K562 (cell line): Measurements from ENCODE around the gene G2E3. TPM values are rescaled to one million over a fixed set of nuclear protein-coding genes. Genes with fewer than 3 reads are reported as not detected.

Experiments used
- ATAC-seq: fragments of 200-7000 bp; cut with Tn5 transposase; 3 replicates; pipeline ENCODE4 v1.9.1; 2020; ENCODE audit warnings: moderate library complexity
- BruUV-seq: library from RNA; stranded (reverse); fragments of 400-500 nt; replicated peaks from 2 replicates; lab custom pipeline; 2021; lab: Mats Ljungman, UMichigan
- CTCF ChIA-PET: fragments of 300-600 bp; formaldehyde crosslinking; extraction: SDS; loops from one replicate; lab custom pipeline; 2021; ENCODE audit warnings: low intra/inter-chr PET ratio; lab: Yijun Ruan, JAX
- POLR2A ChIA-PET: fragments of 300-600, 350-650 bp; sonication (Branson Sonifier 250); formaldehyde crosslinking; extraction: SDS; loops from one replicate; lab custom pipeline; 2021; ENCODE audit warnings: antibody characterized with exemption, inconsistent platforms; lab: Yijun Ruan, JAX
- DNase-seq, 4 experiments: peaks; one replicate each; pipeline versions ENCODE4 v3.0.0 to v3.0.0-alpha.2; 2011 to 2018; ENCODE audit warnings: low spot score in 3 of 4, mixed read lengths in 3 of 4; ENCODE audit errors: extremely low read depth in 1 of 4
- FAIRE-seq: peaks from 2 replicates; lab custom pipeline; 2011; peaks lifted over from hg19 to GRCh38; lab: Jason Lieb, UNC
- H2AFZ ChIP-seq: 2 replicates; pipeline ENCODE4 v1.6.0; 2011; ENCODE audit warnings: low read depth, low read length, control low read depth, inconsistent platforms
- H3K27ac ChIP-seq: fragments of 200-600 bp; 3 replicates; pipeline ENCODE4 v1.8.0; 2011; ENCODE audit warnings: low read depth, mild to moderate bottlenecking, control low read depth, inconsistent platforms, low read length, moderate library complexity, mixed read lengths; ENCODE audit errors: extremely low read depth
- H3K27me3 ChIP-seq, 2 experiments: fragments of 300-600 bp in 1 of 2; 2 replicates in 1 of 2; 3 replicates in 1 of 2; pipeline versions ENCODE4 v1.6.0 to v1.8.0; 2011; ENCODE audit warnings: inconsistent platforms in 2 of 2, low read length in 2 of 2, mild to moderate bottlenecking in 1 of 2, mixed read lengths in 1 of 2, moderate library complexity in 1 of 2; ENCODE audit not compliant: control insufficient read depth in 2 of 2, insufficient read depth in 2 of 2
- H3K36me3 ChIP-seq: fragments of 300-600 bp; 3 replicates; pipeline ENCODE4 v1.8.0; 2011; ENCODE audit warnings: mild to moderate bottlenecking, low read length, inconsistent platforms; ENCODE audit not compliant: control insufficient read depth, insufficient read depth
- H3K4me1 ChIP-seq, 2 experiments: fragments of 200-600 bp in 1 of 2; replicated peaks in 1 of 2; 2 replicates in 1 of 2; 3 replicates in 1 of 2; pipeline versions ENCODE4 v1.5.1 to v1.8.0; 2011; ENCODE audit warnings: inconsistent platforms in 2 of 2, low read length in 2 of 2, mild to moderate bottlenecking in 1 of 2, mixed read lengths in 1 of 2, moderate library complexity in 1 of 2; ENCODE audit not compliant: control insufficient read depth in 2 of 2, insufficient read depth in 2 of 2
- H3K4me2 ChIP-seq: 2 replicates; pipeline ENCODE4 v1.6.1; 2011; ENCODE audit warnings: low read length, control low read depth, inconsistent platforms, mixed read lengths; ENCODE audit not compliant: insufficient read depth
- H3K4me3 ChIP-seq: fragments of 200-600 bp; sonication (generic), shearing (Covaris generic); 2 replicates; pipeline ENCODE4 v1.5.1; 2016; ENCODE audit warnings: control low read depth, inconsistent platforms
- H3K79me2 ChIP-seq: fragments of 200-600 bp; 3 replicates; pipeline ENCODE4 v1.8.0; 2011; ENCODE audit warnings: low read length, inconsistent platforms; ENCODE audit not compliant: control insufficient read depth, insufficient read depth
- H3K9ac ChIP-seq, 2 experiments: 2 replicates each; pipeline versions ENCODE4 v1.6.0 to v1.6.1; 2011; ENCODE audit warnings: low read depth in 2 of 2, low read length in 2 of 2, control low read depth in 1 of 2, inconsistent platforms in 1 of 2, mild to moderate bottlenecking in 1 of 2, mixed read lengths in 1 of 2; ENCODE audit not compliant: insufficient read depth in 1 of 2
- H3K9me1 ChIP-seq: one replicate; pipeline ENCODE4 v1.6.0; 2011; ENCODE audit warnings: inconsistent platforms, mild to moderate bottlenecking, low read length, moderate library complexity; ENCODE audit not compliant: control insufficient read depth, insufficient read depth
- H3K9me3 ChIP-seq: replicated peaks from 2 replicates; pipeline ENCODE4 v1.5.1; 2011; ENCODE audit warnings: low read depth, low read length, inconsistent platforms; ENCODE audit not compliant: control insufficient read depth, insufficient read depth
- H4K20me1 ChIP-seq: replicated peaks from 2 replicates; pipeline ENCODE4 v1.6.1; 2011; ENCODE audit warnings: low read length, inconsistent platforms, mixed read lengths; ENCODE audit not compliant: control insufficient read depth, insufficient read depth
- IRF2 ChIP-seq: sonication (generic); formaldehyde crosslinking; IDR thresholded peaks from 2 replicates; pipeline ENCODE4 v1.8.1; 2022; ENCODE audit warnings: mild to moderate bottlenecking, missing genetic modification reagents
- KDM4B ChIP-seq, 2 experiments: fragments of 450-650 bp in 1 of 2; sonication (generic) in 1 of 2; IDR thresholded peaks; 2 replicates each; pipeline ENCODE4 v1.6.1; 2016 to 2017; ENCODE audit warnings: borderline replicate concordance in 2 of 2, antibody characterized with exemption in 1 of 2, low read depth in 1 of 2, mild to moderate bottlenecking in 1 of 2
- KLF10 ChIP-seq: fragments of 250-450 bp; sonication (Bioruptor Pico); IDR thresholded peaks from 2 replicates; pipeline ENCODE4 v1.6.1; 2021; ENCODE audit warnings: matching md5 sums
- SRSF1 ChIP-seq: fragments of 200-400 bp; formaldehyde crosslinking; IDR thresholded peaks from 2 replicates; pipeline ENCODE4 v1.6.1; 2017; ENCODE audit warnings: mild to moderate bottlenecking, low read depth, low read length, moderate library complexity
- TAF1 ChIP-seq: IDR thresholded peaks from 2 replicates; pipeline ENCODE4 v1.6.1; 2011; ENCODE audit warnings: mild to moderate bottlenecking, low read length, moderate library complexity; ENCODE audit not compliant: insufficient read depth, control insufficient read depth, severe bottlenecking; ENCODE audit errors: extremely low read depth
- ZNF217 ChIP-seq: sonication (generic); formaldehyde crosslinking; IDR thresholded peaks from 2 replicates; pipeline ENCODE4 v1.8.0; 2022; ENCODE audit warnings: mild to moderate bottlenecking, missing genetic modification reagents
- ZNF561 ChIP-seq: fragments of 450-650 bp; formaldehyde crosslinking; conservative IDR thresholded peaks from 2 replicates; pipeline ENCODE4 v1.4.0; 2020; ENCODE audit warnings: mild to moderate bottlenecking, moderate library complexity
- WGBS: fragments of 100-300 bp; shearing (Covaris generic); methylation state at CpG from one replicate; pipeline ENCODE4 v1.1.6; 2016; ENCODE audit warnings: low coverage, mixed read lengths; ENCODE audit not compliant: insufficient coverage; ENCODE audit errors: missing lambda C conversion rate; 5-methylcytosine and 5-hydroxymethylcytosine counted together
- in situ Hi-C: fragments of 300-500 bp; cut with MboI; formaldehyde crosslinking; loops from 4 replicates; pipeline ENCODE4 v1.15.0; 2018; ENCODE audit warnings: inconsistent platforms, mixed read lengths
- intact Hi-C: fragments of 100-400 bp; cut with micrococcal nuclease; formaldehyde crosslinking; loops from 2 replicates; pipeline ENCODE4 v1.14.2; 2022
- polyA plus RNA-seq, 8 experiments: library from polyadenylated mRNA; depleted of rRNA in 4 of 8; stranded (reverse) in 5 of 8; unstranded in 3 of 8; fragments of >200 nt; fragmentation: Nextera tagmentation in 2 of 8; fragmentation: Illumina TruSeq in 1 of 8; extraction: Ambion mirVana in 2 of 8; extraction: Trizol in 1 of 8; gene quantifications; 2 replicates each; pipeline versions ENCODE4 v1.2.1 to v1.2.3, GENCODE V29; 2011 to 2014; ENCODE audit warnings: inconsistent platforms in 1 of 8, missing spikeins in 1 of 8
- total RNA-seq, 7 experiments: library from RNA; depleted of rRNA in 6 of 7; stranded (reverse); fragments of >200 nt in 6 of 7; fragmentation: Illumina TruSeq in 2 of 7; extraction: Trizol in 2 of 7; gene quantifications; 2 replicates each; pipeline versions ENCODE4 v1.2.1 to v1.2.3, GENCODE V29; 2011 to 2021; ENCODE audit warnings: low replicate concordance in 1 of 7
- TF ChIP-seq, protein P1 (sequence below): fragments of 450-650 bp; formaldehyde crosslinking; IDR thresholded peaks from 2 replicates; pipeline ENCODE4 v1.4.0; 2020; ENCODE audit warnings: mild to moderate bottlenecking, moderate library complexity

The G2E3 gene
- total and polyA plus RNA-seq, 9 of the 15 experiments (the other 6 are each of a cell fraction or from before 2014, with no cell fraction given): 9.8 to 53.5 (median 24.7) TPM

DNA sequence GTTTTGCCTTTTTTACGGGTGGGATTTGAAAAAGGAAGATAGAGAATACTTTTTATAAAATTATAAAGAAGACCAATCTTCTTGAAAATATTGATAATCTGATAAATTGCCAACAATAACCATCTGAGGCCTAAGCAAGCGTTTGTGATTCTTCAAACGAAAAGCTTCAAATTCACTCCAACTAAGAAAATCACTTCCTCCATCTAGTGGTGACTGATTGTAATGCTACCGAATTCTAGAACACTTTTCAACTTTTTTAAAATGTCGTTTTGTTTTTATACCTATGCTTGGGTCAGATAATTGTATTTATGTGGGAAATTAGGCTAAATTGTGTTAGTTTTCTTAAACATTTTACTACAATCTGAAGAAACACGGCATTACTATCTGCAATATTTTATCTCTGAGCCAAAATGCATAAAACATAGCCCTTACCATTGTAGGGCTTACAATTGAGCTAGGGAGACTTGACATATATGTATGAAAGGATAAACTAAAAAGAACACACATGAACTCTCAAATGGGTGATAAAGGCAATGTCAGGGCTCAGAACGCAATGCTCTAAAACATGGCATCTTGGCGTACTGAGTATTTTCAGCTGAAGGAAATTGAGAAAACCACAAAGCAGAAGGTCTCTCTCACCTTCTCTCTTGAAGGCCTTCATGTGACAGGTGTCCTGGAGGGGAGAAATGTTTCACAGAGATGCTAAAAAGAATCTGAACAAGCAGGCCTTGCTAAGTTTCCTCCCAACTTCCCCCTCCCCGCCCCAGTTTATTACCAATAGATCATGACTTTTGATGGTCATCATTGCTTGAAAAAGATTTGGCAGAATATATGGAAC lies 36.8 kb upstream of the G2E3 start (continued):
- TF ChIP-seq TAF1: no peak
- TF ChIP-seq, protein P1, sequence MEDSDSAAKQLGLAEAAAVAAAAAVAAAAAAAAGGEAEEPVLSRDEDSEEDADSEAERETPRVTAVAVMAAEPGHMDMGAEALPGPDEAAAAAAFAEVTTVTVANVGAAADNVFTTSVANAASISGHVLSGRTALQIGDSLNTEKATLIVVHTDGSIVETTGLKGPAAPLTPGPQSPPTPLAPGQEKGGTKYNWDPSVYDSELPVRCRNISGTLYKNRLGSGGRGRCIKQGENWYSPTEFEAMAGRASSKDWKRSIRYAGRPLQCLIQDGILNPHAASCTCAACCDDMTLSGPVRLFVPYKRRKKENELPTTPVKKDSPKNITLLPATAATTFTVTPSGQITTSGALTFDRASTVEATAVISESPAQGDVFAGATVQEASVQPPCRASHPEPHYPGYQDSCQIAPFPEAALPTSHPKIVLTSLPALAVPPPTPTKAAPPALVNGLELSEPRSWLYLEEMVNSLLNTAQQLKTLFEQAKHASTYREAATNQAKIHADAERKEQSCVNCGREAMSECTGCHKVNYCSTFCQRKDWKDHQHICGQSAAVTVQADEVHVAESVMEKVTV (CRISPR knock-in tag): 0 out of 2 replicates have a peak, but pooled peaks have one; percentile 27

DNA sequence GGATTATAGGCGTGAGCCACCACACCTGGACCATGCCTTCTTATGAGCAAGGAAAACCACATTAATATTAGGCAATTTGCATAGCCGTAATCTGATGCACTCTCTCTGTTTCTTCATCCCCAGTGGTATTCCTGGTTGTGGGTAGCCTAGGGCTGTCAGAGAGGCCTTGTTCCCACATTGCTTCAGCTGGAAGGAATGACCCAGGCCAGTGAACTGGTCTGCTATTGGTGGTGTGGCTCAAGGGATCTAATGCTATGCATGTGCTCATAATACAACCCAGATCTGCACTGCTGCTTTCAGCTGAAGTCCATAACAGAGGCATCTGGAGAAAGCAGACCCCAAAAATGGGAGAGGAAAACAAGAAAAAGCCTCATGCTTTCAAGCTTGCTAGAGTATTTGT lies 33.1 kb upstream of the G2E3 start:
- TF ChIP-seq KDM4B (IDR thresholded peaks at IDR 0.05; ENCODE audit: borderline replicate concordance in 2 of 2, low read depth in 1 of 2) (no peak), IRF2 (CRISPR knock-in tag) (no peak), ZNF217 (CRISPR knock-in tag) (no peak), KLF10 (CRISPR knock-in tag) (no peak), ZNF561 (CRISPR knock-in tag) (no peak), SRSF1 (no peak)
- ChIA-PET CTCF (no interaction called here), POLR2A (no interaction called here)
- in situ Hi-C loops (no loop called here), intact Hi-C loops (loop anchor here (10.0 kb wide), 1 partner anchor 521 kb away; no protein-coding TSS in a partner anchor)
- no TSS peak for BruUV-seq
- H3K27ac ChIP-seq: no peak overlapping the region
- no peaks in the 10 kb centered on the region for H3K79me2 ChIP-seq
- ATAC-seq: no peak
- H3K4me3 ChIP-seq: no peak overlapping the region
- H3K27me3 ChIP-seq: no peaks in the 10 kb centered on the region
- FAIRE-seq: no peak
- H3K4me2 ChIP-seq: no peak overlapping the region
- WGBS: 22% methylated on average over 2 of the region's 2 CpGs
- H3K36me3 ChIP-seq: no peaks in the 10 kb centered on the region
- no peak for DNase-seq
- no peaks in the 10 kb centered on the region for H3K9me3 ChIP-seq
- no peaks in the 10 kb centered on the region for H3K9me1 ChIP-seq
- no peak overlapping the region for H3K9ac ChIP-seq
- H3K4me1 ChIP-seq: no peaks in the 10 kb centered on the region
- no peaks in the 10 kb centered on the region for H4K20me1 ChIP-seq
- H2AFZ ChIP-seq: no peak overlapping the region
